DND-41 (cell line): ENCODE results near the gene SLAMF8.

Source experiments
- ATAC-seq: fragments of 200-7000 bp; cut with Tn5 transposase; 3 replicates; pipeline ENCODE4 v1.9.1; 2021; ENCODE audit warnings: low read depth; ENCODE audit not compliant: insufficient read depth
- DNase-seq: peaks from one replicate; pipeline ENCODE4 v3.0.0-alpha.2; 2020
- H2AFZ ChIP-seq: 2 replicates; pipeline ENCODE4 v1.6.0; 2012; ENCODE audit warnings: low read depth, low read length
- H3K27ac ChIP-seq: 2 replicates; pipeline ENCODE4 v1.5.1; 2012; ENCODE audit warnings: low read length, inconsistent platforms
- H3K27me3 ChIP-seq: fragments of 200-600 bp; sonication (generic); 2 replicates; pipeline ENCODE4 v1.6.0; 2012; ENCODE audit warnings: low read length, mild to moderate bottlenecking, inconsistent platforms; ENCODE audit not compliant: insufficient read depth, poor library complexity
- H3K36me3 ChIP-seq: 2 replicates; pipeline ENCODE4 v1.5.1; 2012; ENCODE audit warnings: low read length, inconsistent platforms; ENCODE audit not compliant: insufficient read depth
- H3K4me1 ChIP-seq: 2 replicates; pipeline ENCODE4 v1.5.1; 2012; ENCODE audit warnings: mild to moderate bottlenecking, low read length; ENCODE audit not compliant: insufficient read depth
- H3K4me2 ChIP-seq: 2 replicates; pipeline ENCODE4 v1.6.0; 2012; ENCODE audit warnings: mild to moderate bottlenecking, moderate library complexity, low read length, inconsistent platforms; ENCODE audit not compliant: insufficient read depth
- H3K4me3 ChIP-seq, 2 experiments: fragments of 200-600 bp in 1 of 2; shearing (Covaris generic) in 1 of 2; 2 replicates each; pipeline ENCODE4 v1.5.1; 2012 to 2016; ENCODE audit warnings: inconsistent platforms in 2 of 2, low read length in 2 of 2, mild to moderate bottlenecking in 2 of 2, low read depth in 1 of 2, moderate library complexity in 1 of 2
- H3K79me2 ChIP-seq: 2 replicates; pipeline ENCODE4 v1.6.0; 2012; ENCODE audit warnings: low read length, inconsistent platforms; ENCODE audit not compliant: insufficient read depth
- H3K9ac ChIP-seq: 2 replicates; pipeline ENCODE4 v1.6.0; 2012; ENCODE audit warnings: low read depth, mild to moderate bottlenecking, inconsistent platforms, low read length, moderate library complexity
- H3K9me3 ChIP-seq: 2 replicates; pipeline ENCODE4 v1.5.1; 2012; ENCODE audit warnings: low read length, moderate library complexity, mild to moderate bottlenecking, inconsistent platforms; ENCODE audit not compliant: insufficient read depth, severe bottlenecking
- H4K20me1 ChIP-seq: 2 replicates; pipeline ENCODE4 v1.6.0; 2012; ENCODE audit warnings: low read length; ENCODE audit not compliant: insufficient read depth
- CTCF ChIP-seq: IDR thresholded peaks from 2 replicates; pipeline ENCODE4 v1.5.1; 2012; ENCODE audit warnings: borderline replicate concordance, low read length, moderate library complexity, mild to moderate bottlenecking; ENCODE audit not compliant: poor library complexity, severe bottlenecking; ENCODE audit errors: extremely low read depth
- EZH2 ChIP-seq: IDR thresholded peaks from 3 replicates; pipeline ENCODE4 v1.6.1; 2012; ENCODE audit warnings: borderline replicate concordance, low read depth, mild to moderate bottlenecking, moderate library complexity, low read length, inconsistent platforms; ENCODE audit not compliant: severe bottlenecking

The SLAMF8 gene

GRCh38 chr1:159864262-159864661, 37.6 kb downstream of the SLAMF8 start:
- no peaks in the 10 kb centered on the region for H3K79me2 ChIP-seq
- peaks cover 17% of the 10 kb centered on the region for H3K27me3 ChIP-seq
- DNase-seq (no peak), ATAC-seq (no peak)
- no peak overlapping the region for H3K4me2 ChIP-seq
- H3K9ac ChIP-seq = no peak overlapping the region
- H3K27ac ChIP-seq = no peak overlapping the region
- no peaks in the 10 kb centered on the region for H3K9me3 ChIP-seq
- no peak overlapping the region for H2AFZ ChIP-seq
- no peaks in the 10 kb centered on the region for H3K4me1 ChIP-seq
- TF ChIP-seq CTCF (no peak), EZH2 (no peak)
- no peaks in the 10 kb centered on the region for H3K36me3 ChIP-seq
- H4K20me1 ChIP-seq = no peaks in the 10 kb centered on the region
- H3K4me3 ChIP-seq = no peak overlapping the region

- no peak overlapping the region for H3K9ac ChIP-seq
- H3K27me3 ChIP-seq = peaks cover 21% of the 10 kb centered on the region
- H3K27ac ChIP-seq = no peak overlapping the region
- no peak overlapping the region for H2AFZ ChIP-seq
- no peaks in the 10 kb centered on the region for H3K79me2 ChIP-seq
- no peaks in the 10 kb centered on the region for H3K9me3 ChIP-seq
- no peak overlapping the region for H3K4me3 ChIP-seq
- no peaks in the 10 kb centered on the region for H4K20me1 ChIP-seq
- TF ChIP-seq EZH2 (no peak), CTCF (no peak)
- no peaks in the 10 kb centered on the region for H3K4me1 ChIP-seq
- no peak for DNase-seq
- no peaks in the 10 kb centered on the region for H3K36me3 ChIP-seq
- no peak overlapping the region for H3K4me2 ChIP-seq
- ATAC-seq = no peak
Measured at GRCh38 chr1:159866066-159866465, 39.4 kb downstream of the SLAMF8 start.

- DNase-seq (peak; percentile 5), ATAC-seq (0 out of 3 replicates have a peak, but pooled peaks have one; percentile 49)
- no peak overlapping the region for H2AFZ ChIP-seq
- no peaks in the 10 kb centered on the region for H3K36me3 ChIP-seq
- peaks cover 15% of the 10 kb centered on the region for H3K27me3 ChIP-seq
- no peaks in the 10 kb centered on the region for H3K9me3 ChIP-seq
- H3K27ac ChIP-seq = no peak overlapping the region
- H3K4me3 ChIP-seq = no peak overlapping the region
- H3K4me2 ChIP-seq = no peak overlapping the region
- no peak for TF ChIP-seq EZH2
- no peak for TF ChIP-seq CTCF
- H3K4me1 ChIP-seq = no peaks in the 10 kb centered on the region
- H3K79me2 ChIP-seq = no peaks in the 10 kb centered on the region
- H3K9ac ChIP-seq = no peak overlapping the region
- H4K20me1 ChIP-seq = no peaks in the 10 kb centered on the region
Measured at GRCh38 chr1:159866905-159867663, 40.4 kb downstream of the SLAMF8 start.
